HL-60/S4 treated with retinoic acid at 250 ng/mL for 4 days and 3 days (cell line): ENCODE measurements around the gene GLA.

Experiments
- in situ Hi-C: fragments of 300-500 bp; cut with MboI; formaldehyde crosslinking; loops from 2 replicates; pipeline ENCODE4 v1.7.0; 2022; ENCODE audit warnings: low sequenced_read_pairs

Gene GLA

GRCh38 chrX:101407748-101408531 is at the start of gene GLA, which contains the start of gene HNRNPH2:
TSS of gene GLA (minus strand) at chrX:101407925. CDS start at chrX:101407903, 22 bp downstream.
TSS of gene HNRNPH2 (plus strand) at chrX:101408222. CDS start at chrX:101411989, 3,767 bp downstream.
- in situ Hi-C loops: no loop called here

GRCh38 chrX:101452056-101452455 is 44.3 kb upstream of the GLA start:
- in situ Hi-C loops: no loop called here

- in situ Hi-C loops: no loop called here
These were observed 43.2 kb upstream of the GLA start for GRCh38 chrX:101450961-101451360.

- in situ Hi-C loops: no loop called here
These were observed 42.4 kb upstream of the GLA start for GRCh38 chrX:101450085-101450484.

- in situ Hi-C loops: no loop called here
These were observed 41.6 kb upstream of the GLA start for GRCh38 chrX:101449279-101449678.

GRCh38 chrX:101442085-101442484 is 34.4 kb upstream of the GLA start:
- in situ Hi-C loops: no loop called here

- in situ Hi-C loops: no loop called here
These were observed 22.8 kb upstream of the GLA start for GRCh38 chrX:101430457-101431078.

GRCh38 chrX:101429934-101430333 is 22.2 kb upstream of the GLA start:
- in situ Hi-C loops: no loop called here

- in situ Hi-C loops: no loop called here
These were observed 20.2 kb upstream of the GLA start for GRCh38 chrX:101427954-101428353.

GRCh38 chrX:101419489-101419888 is 11.8 kb upstream of the GLA start:
- in situ Hi-C loops: no loop called here

- in situ Hi-C loops: no loop called here
These were observed 10.5 kb upstream of the GLA start for GRCh38 chrX:101417981-101418841.

GRCh38 chrX:101417190-101417589 is 9.5 kb upstream of the GLA start:
- in situ Hi-C loops: no loop called here

GRCh38 chrX:101416691-101417090 is 9.0 kb upstream of the GLA start:
- in situ Hi-C loops: no loop called here

GRCh38 chrX:101415180-101416145 is 7.7 kb upstream of the GLA start:
- in situ Hi-C loops: no loop called here

GRCh38 chrX:101411984-101412383 is 4.3 kb upstream of the GLA start:
- in situ Hi-C loops: no loop called here

GRCh38 chrX:101410461-101410860 is 2.7 kb upstream of the GLA start:
- in situ Hi-C loops: no loop called here

GRCh38 chrX:101409043-101409442 is 1.3 kb upstream of the GLA start:
- in situ Hi-C loops: no loop called here

- in situ Hi-C loops: no loop called here
These were observed 762 bp upstream of the GLA start for GRCh38 chrX:101408532-101408841.

GRCh38 chrX:101407167-101407747 is 468 bp downstream of the GLA start:
- in situ Hi-C loops: no loop called here

- in situ Hi-C loops: no loop called here
These were observed 7.9 kb downstream of the GLA start for GRCh38 chrX:101399825-101400224.
